Right atrium auricular region (tissue), 2 donors: ENCODE results near the gene C19orf38. TPM values are rescaled to one million over a fixed set of nuclear protein-coding genes. Genes with fewer than 3 reads are reported as not detected.

ENCODE experiments used
- DNase-seq: peaks from one replicate; pipeline ENCODE4 v3.0.0-alpha.2; 2019; ENCODE audit warnings: low spot score
- H3K27ac ChIP-seq, 2 donors: fragments of 200-600 bp; sonication (generic); 1 replicate in 1 of 2; 2 replicates in 1 of 2; pipeline ENCODE4 v1.5.1; 2016 to 2019
- H3K27me3 ChIP-seq, 2 donors: fragments of 200-600 bp; sonication (generic); one replicate each; pipeline versions ENCODE4 v1.5.1 to v1.6.0; 2017 to 2019
- H3K36me3 ChIP-seq: fragments of 200-600 bp; sonication (generic); one replicate; pipeline ENCODE4 v1.5.1; 2016
- H3K4me1 ChIP-seq, 2 donors: fragments of 200-600 bp; sonication (generic); one replicate each; pipeline versions ENCODE4 v1.5.1 to v1.6.0; 2017 to 2019
- H3K4me3 ChIP-seq, 2 donors: fragments of 200-600 bp; sonication (generic); 1 replicate in 1 of 2; 2 replicates in 1 of 2; pipeline ENCODE4 v1.5.1; 2017 to 2019; ENCODE audit warnings: mild to moderate bottlenecking in 1 of 2, moderate library complexity in 1 of 2
- H3K9me3 ChIP-seq, 2 donors: fragments of 200-600 bp; sonication (generic); one replicate each; pipeline ENCODE4 v1.5.1; 2019
- total RNA-seq, 2 donors: library from RNA; depleted of rRNA; stranded (reverse); fragments of >200 nt; gene quantifications; one replicate each; pipeline ENCODE4 v1.1.0, GENCODE V29; 2016
- TF ChIP-seq, protein P1 (sequence below), 2 donors: fragments of 200-600 bp; sonication (generic); IDR thresholded peaks; one replicate each; pipeline ENCODE4 v1.5.1; 2019; ENCODE audit warnings: antibody characterized with exemption in 2 of 2

C19orf38 gene
- total RNA-seq, 2 donors from 2014 or later: 1.5 TPM; not detected in 1

DNA sequence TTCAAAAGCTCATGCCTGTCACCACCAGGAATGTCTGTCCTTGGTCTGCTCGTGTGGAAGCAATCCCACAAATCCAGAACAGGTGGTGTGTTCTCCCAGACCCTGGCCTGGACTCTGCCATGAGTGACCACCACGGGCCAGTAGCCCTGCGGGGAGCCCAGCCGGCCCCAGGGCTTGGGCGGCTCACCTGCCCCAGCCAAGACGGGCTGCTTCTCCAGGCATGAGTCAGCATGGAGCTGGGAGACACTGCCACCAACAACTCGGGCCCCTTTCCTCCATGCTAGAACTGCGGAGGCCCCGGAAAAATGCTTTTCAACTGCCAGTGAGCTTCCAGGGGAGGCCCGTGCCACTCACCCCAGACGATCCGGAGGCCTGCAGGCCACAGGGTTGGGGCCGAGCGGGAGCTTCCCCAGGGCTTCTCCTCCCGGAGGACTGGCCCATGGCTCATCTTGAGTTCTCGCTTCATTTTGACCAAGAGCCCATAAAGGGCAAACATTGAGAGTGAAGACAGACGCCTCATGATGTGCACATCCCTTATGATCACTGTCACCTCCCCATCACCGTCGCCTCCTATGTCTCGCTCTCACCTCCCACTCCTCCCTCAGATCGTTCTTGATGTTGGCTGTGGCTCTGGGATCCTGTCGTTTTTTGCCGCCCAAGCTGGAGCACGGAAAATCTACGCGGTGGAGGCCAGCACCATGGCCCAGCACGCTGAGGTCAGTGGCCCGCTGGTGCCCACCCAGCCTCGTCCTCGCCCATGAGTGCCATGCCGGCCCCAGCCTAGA lies 63.6 kb downstream of the C19orf38 start:
- no peak for DNase-seq
- Histone ChIP-seq H3K4me3 (no peak overlapping the region), H3K4me1 (no peaks in the 10 kb centered on the region), H3K9me3 (no peaks in the 10 kb centered on the region), H3K27ac (no peak overlapping the region), H3K36me3 (peaks cover 64% of the 10 kb centered on the region), H3K27me3 (no peaks in the 10 kb centered on the region)
- TF ChIP-seq, protein P1, sequence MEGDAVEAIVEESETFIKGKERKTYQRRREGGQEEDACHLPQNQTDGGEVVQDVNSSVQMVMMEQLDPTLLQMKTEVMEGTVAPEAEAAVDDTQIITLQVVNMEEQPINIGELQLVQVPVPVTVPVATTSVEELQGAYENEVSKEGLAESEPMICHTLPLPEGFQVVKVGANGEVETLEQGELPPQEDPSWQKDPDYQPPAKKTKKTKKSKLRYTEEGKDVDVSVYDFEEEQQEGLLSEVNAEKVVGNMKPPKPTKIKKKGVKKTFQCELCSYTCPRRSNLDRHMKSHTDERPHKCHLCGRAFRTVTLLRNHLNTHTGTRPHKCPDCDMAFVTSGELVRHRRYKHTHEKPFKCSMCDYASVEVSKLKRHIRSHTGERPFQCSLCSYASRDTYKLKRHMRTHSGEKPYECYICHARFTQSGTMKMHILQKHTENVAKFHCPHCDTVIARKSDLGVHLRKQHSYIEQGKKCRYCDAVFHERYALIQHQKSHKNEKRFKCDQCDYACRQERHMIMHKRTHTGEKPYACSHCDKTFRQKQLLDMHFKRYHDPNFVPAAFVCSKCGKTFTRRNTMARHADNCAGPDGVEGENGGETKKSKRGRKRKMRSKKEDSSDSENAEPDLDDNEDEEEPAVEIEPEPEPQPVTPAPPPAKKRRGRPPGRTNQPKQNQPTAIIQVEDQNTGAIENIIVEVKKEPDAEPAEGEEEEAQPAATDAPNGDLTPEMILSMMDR (IDR thresholded peaks at IDR 0.05): no peak

GRCh38 chr19:10912619-10913018 lies 64.4 kb downstream of the C19orf38 start:
- no peak for DNase-seq
- Histone ChIP-seq H3K27me3 (no peaks in the 10 kb centered on the region), H3K27ac (no peak overlapping the region), H3K4me3 (no peak overlapping the region), H3K9me3 (no peaks in the 10 kb centered on the region), H3K36me3 (peaks cover 66% of the 10 kb centered on the region), H3K4me1 (no peaks in the 10 kb centered on the region)
- TF ChIP-seq, protein P1 (IDR thresholded peaks at IDR 0.05): no peak

DNA sequence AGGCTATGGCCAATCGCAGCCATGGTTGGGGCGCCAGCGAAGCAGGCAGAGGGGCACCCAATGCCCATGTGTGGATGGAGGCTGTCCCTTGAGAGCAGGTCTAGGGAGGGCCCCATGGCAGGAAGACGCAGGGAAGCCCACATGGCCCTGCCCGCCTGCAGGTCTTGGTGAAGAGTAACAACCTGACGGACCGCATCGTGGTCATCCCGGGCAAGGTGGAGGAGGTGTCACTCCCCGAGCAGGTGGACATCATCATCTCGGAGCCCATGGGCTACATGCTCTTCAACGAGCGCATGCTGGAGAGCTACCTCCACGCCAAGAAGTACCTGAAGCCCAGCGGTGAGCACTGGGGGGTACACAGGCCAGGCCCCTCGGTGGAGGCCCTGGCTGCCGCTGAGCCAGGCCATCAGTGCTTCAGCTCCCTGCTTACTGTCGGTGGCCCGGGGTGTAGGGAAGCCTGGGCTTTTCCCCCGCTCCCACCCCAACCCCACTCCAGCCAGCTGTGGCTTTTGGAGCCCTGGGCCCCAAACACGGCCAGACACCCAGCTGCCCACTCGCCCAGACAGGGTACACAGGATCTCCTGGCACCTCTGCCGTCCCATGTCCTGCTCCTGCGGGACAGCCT lies 65.6 kb downstream of the C19orf38 start:
- no peak for DNase-seq
- Histone ChIP-seq H3K4me1 (no peaks in the 10 kb centered on the region), H3K27ac (no peak overlapping the region), H3K4me3 (no peak overlapping the region), H3K9me3 (no peaks in the 10 kb centered on the region), H3K27me3 (no peaks in the 10 kb centered on the region), H3K36me3 (peaks cover 56% of the 10 kb centered on the region)
- TF ChIP-seq, protein P1 (IDR thresholded peaks at IDR 0.05): no peak

GRCh38 chr19:10915130-10916091 lies 67.2 kb downstream of the C19orf38 start:
- no peaks in the 10 kb centered on the region for H3K27me3 ChIP-seq
- peaks cover 46% of the 10 kb centered on the region for H3K36me3 ChIP-seq
- H3K4me3 ChIP-seq: no peak overlapping the region
- peaks cover 0 to 7% of the 10 kb centered on the region in 2 donors for H3K4me1 ChIP-seq
- H3K9me3 ChIP-seq: no peaks in the 10 kb centered on the region
- H3K27ac ChIP-seq: no peak overlapping the region
- no peak for DNase-seq
- TF ChIP-seq, protein P1 (IDR thresholded peaks at IDR 0.05): no peak

GRCh38 chr19:10916602-10917001 lies 68.4 kb downstream of the C19orf38 start:
- TF ChIP-seq, protein P1 (IDR thresholded peaks at IDR 0.05): no peak
- Histone ChIP-seq H3K36me3 (peaks cover 50% of the 10 kb centered on the region), H3K27me3 (no peaks in the 10 kb centered on the region), H3K9me3 (no peaks in the 10 kb centered on the region), H3K4me1 (peaks cover 0 to 7% of the 10 kb centered on the region in 2 donors), H3K4me3 (no peak overlapping the region), H3K27ac (no peak overlapping the region)
- DNase-seq: no peak
